C4-2B (cell line): ENCODE results near the gene DNAAF5.

ENCODE experiments used
- CTCF ChIP-seq: fragments of 450-650 bp; conservative IDR thresholded peaks from 2 replicates; pipeline ENCODE4 v1.5.1; 2017; ENCODE audit warnings: mild to moderate bottlenecking
- ZFX ChIP-seq: fragments of 450-650 bp; IDR thresholded peaks from 2 replicates; pipeline ENCODE4 v1.6.1; 2017

GRCh38 chr7:805261-805660 lies 78.8 kb downstream of the DNAAF5 start:
- TF ChIP-seq CTCF = no peak
- TF ChIP-seq ZFX = no peak
